ENCODE measurements around the gene SDHAF1.

- TF ChIP-seq POLR2AphosphoS5 (IDR thresholded peaks at IDR 0.05), result no peak
- TF ChIP-seq CTCF (IDR thresholded peaks at IDR 0.05 in 8 of 11, conservative IDR thresholded peaks at IDR 0.05 in 3 of 11), result no peak
- no peak for TF ChIP-seq POLR2A (IDR thresholded peaks at IDR 0.05)
Observed at GRCh38 chr19:35959968-35960320, 35.0 kb upstream of the SDHAF1 start.

All from spleen (tissue), 7 donors.